ENCODE results near the gene ITPRIP. TPM values are rescaled to one million over a fixed set of nuclear protein-coding genes. Genes with fewer than 3 reads are reported as not detected.

The ITPRIP gene
- total RNA-seq, 4 donors from 2014 or later, result 22.6 to 58.2 (median 39.9) TPM

DNA sequence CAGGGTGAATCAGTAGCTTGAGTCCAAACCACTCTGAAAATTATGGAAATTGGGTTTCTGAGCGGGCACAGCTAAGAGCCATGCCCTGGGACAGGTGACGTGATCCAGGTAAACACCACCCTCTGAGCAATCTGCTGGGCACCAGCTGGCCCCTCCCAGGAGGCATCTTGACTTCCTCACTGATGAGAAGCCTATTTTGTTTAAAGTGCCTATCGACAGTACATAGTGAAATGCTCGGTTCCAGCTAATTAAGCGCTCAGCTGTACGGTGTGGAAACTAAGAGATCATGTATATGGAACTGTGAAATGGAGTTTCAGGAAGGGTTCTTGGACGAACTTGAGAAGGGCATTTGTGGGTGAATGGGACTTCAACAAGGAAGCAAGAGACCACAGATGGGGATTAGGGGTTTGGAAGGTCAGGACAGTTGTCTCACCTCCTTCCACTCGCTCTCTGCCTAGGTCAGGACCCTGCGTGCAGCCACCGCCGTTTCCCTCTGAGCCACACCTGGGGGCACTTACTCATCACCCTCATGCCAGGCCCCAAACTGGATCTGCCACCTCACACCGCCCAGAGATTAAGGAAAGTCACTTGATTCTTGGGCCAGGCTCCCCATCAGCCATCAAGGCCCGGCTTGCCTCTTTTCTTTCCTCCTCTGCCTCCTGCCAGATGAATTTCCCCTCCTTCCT is 3.2 kb downstream of the ITPRIP start:
- Histone ChIP-seq H3K36me3 (no peaks in the 10 kb centered on the region), H3K27ac (peak overlapping the region; percentile 11 to 98 (median 71)), H3K4me3 (peak overlapping the region in 1 of 4 donors; percentile 7), H3K27me3 (no peaks in the 10 kb centered on the region), H3K4me1 (peaks cover 3 to 81% (median 61%) of the 10 kb centered on the region in 4 donors), H3K9me3 (no peaks in the 10 kb centered on the region)
- WGBS, 2 donors, result 84 to 86% methylated on average over 13 of the region's 13 CpGs
- no peak for DNase-seq (ENCODE audit: low spot score in 2 of 2)
- TF ChIP-seq POLR2A (IDR thresholded peaks at IDR 0.05) (no peak), EP300 (IDR thresholded peaks at IDR 0.05) (no peak)
- TF ChIP-seq, protein P1, sequence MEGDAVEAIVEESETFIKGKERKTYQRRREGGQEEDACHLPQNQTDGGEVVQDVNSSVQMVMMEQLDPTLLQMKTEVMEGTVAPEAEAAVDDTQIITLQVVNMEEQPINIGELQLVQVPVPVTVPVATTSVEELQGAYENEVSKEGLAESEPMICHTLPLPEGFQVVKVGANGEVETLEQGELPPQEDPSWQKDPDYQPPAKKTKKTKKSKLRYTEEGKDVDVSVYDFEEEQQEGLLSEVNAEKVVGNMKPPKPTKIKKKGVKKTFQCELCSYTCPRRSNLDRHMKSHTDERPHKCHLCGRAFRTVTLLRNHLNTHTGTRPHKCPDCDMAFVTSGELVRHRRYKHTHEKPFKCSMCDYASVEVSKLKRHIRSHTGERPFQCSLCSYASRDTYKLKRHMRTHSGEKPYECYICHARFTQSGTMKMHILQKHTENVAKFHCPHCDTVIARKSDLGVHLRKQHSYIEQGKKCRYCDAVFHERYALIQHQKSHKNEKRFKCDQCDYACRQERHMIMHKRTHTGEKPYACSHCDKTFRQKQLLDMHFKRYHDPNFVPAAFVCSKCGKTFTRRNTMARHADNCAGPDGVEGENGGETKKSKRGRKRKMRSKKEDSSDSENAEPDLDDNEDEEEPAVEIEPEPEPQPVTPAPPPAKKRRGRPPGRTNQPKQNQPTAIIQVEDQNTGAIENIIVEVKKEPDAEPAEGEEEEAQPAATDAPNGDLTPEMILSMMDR (IDR thresholded peaks at IDR 0.05), result no peak

DNA sequence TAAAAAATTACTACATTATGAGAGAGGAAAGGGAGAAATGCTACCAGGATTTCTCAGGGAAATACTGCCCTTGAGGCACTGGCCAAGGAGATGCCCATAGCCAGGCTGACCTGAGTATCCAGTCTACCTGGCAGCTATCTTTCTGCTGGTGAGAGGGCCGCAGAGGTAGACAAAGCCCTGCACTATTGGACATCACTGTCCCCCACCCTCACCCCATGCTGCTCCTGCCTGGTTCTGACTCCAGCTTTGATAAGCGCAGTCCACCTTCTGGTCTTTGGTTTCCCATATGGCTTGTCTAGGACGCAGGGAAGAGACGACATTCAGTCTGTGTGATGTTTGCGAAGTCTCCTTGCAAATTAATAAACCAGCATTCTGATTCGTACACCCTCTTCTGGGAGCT is 3.7 kb downstream of the ITPRIP start:
- TF ChIP-seq EP300 (IDR thresholded peaks at IDR 0.05), result no peak
- no peak for DNase-seq (ENCODE audit: low spot score in 2 of 2)
- H3K36me3 ChIP-seq, result no peaks in the 10 kb centered on the region
- H3K9me3 ChIP-seq, result no peaks in the 10 kb centered on the region
- no peak overlapping the region for H3K4me3 ChIP-seq
- 89 to 97% methylated on average over 6 of the region's 6 CpGs for WGBS, 2 donors
- peak overlapping the region in 3 of 4 donors; percentile 45 to 98 (median 97) for H3K27ac ChIP-seq
- H3K4me1 ChIP-seq, result peaks cover 3 to 81% (median 65%) of the 10 kb centered on the region in 4 donors
- H3K27me3 ChIP-seq, result no peaks in the 10 kb centered on the region

DNA sequence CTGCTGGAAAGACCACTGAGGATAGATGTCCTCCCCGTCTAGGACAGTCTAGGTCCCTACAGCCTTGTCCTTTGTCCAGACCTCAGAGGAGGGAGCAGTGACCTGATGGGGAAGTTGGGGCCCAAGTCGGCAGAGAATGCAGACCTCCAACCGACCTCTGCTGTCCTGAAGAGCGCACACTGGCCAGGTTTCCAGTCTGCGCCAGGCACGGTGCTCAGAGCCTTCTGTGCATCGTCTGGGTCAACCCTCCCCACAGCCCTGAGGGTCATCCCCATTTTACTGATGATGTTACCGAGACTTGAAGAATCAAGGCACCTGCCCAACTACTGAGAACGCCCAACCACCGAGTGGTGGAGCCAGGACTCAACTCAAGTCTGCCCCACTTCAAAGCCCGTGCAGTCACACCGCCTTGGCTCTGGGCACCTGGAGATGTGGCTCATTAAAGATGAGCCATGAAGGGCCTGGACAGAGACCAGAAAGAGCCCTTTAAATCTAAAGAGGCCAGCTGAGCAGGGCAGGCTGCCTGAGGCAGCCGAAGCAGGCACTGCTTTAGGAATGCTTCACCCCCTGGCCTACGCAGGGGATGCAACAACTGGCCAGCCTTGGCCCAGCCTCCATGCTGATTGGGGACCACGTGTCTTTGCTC is 4.4 kb downstream of the ITPRIP start:
- Histone ChIP-seq H3K36me3 (no peaks in the 10 kb centered on the region), H3K27me3 (no peaks in the 10 kb centered on the region), H3K4me3 (no peak overlapping the region), H3K4me1 (peaks cover 3 to 82% (median 72%) of the 10 kb centered on the region in 4 donors), H3K27ac (peak overlapping the region; percentile 79 to 98 (median 92)), H3K9me3 (no peaks in the 10 kb centered on the region)
- WGBS, 2 donors, result 58 to 63% methylated on average over 15 of the region's 15 CpGs
- DNase-seq (ENCODE audit: low spot score in 2 of 2), result no peak
- no peak for TF ChIP-seq EP300 (IDR thresholded peaks at IDR 0.05)
- no peak for TF ChIP-seq POLR2A (IDR thresholded peaks at IDR 0.05)
- TF ChIP-seq, protein P1 (IDR thresholded peaks at IDR 0.05), result no peak

DNA sequence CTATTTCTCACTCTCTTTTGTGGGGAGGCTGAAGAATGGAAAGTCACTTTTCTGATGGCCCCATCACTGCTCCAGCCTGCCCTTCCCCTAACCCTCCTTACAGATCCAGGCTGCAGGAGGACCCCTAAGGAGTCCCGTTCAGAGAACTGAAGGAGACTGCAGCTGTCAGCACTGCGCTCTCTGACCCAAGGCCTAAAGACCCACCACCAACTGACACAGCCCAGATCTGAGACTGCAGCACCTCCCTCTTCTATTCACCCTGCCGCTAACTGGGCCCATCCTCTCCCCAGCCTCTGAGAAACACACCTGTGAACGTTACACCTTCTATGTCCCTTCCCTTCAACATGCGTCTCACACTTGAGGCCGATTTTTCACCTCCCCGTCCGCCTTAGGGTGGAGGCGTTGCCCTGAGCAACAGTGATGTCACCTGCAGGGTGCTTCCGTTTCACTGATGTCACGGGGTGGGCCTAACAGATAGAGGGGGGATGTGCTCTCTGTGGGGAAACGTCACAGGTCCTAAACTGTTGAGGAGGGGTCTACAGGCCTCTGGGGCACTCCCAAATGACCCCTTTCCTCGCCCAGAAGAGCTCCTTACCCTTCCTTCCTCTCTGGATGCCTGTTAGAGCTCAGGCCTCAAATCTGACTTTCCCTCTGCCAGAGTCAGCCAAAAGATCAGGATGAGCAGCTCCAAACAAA is 5.1 kb downstream of the ITPRIP start:
- Histone ChIP-seq H3K4me1 (peaks cover 3 to 89% (median 79%) of the 10 kb centered on the region in 4 donors), H3K27ac (peak overlapping the region; percentile 79 to 98 (median 92)), H3K4me3 (no peak overlapping the region), H3K9me3 (no peaks in the 10 kb centered on the region), H3K27me3 (no peaks in the 10 kb centered on the region), H3K36me3 (no peaks in the 10 kb centered on the region)
- DNase-seq (ENCODE audit: low spot score in 2 of 2), result no peak
- 69 to 81% methylated on average over 12 to 13 of the region's 13 CpGs for WGBS, 2 donors
- TF ChIP-seq EP300 (IDR thresholded peaks at IDR 0.05), result no peak
- peak in 1 of 2 donors; percentile 12 for TF ChIP-seq POLR2A (IDR thresholded peaks at IDR 0.05)

DNA sequence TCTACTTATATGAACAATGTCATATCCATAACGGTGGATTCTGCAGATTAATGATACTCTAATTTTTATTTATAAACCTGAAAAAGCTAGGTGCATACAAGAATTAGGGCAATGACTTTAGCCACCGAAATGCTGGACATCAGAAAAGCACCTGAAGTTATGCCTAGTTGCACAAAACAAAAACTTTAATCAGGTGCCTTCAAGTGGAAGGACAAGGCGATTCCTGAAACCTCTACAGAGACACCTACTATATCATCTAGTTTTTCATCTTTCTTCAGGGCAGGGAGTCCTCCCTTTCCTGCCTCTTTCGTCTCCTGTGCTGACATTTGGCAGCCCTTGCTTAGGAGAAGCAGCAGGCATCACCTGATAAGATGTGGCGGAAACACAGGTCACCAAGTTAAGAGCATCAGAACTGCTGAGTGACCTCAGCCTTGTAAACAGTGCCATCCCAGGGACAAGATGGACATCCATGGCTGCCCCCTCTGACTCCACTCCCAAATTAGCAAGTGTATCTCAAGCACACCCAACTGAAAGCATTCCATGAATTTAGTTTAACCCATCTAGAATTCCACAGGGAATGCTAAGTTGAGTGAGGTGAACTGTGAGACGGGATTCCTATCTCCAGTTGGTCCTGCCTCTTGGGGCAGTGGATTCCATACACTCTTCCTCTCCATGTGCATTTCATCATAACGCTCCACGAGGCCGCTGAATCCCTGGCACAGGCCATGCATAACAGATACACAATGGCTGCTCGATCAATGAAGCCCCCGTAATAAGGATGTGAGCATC is 5.8 kb downstream of the ITPRIP start:
- H3K4me3 ChIP-seq, result no peak overlapping the region
- peaks cover 3 to 96% (median 86%) of the 10 kb centered on the region in 4 donors for H3K4me1 ChIP-seq
- no peak for TF ChIP-seq EP300 (IDR thresholded peaks at IDR 0.05)
- no peak for TF ChIP-seq POLR2A (IDR thresholded peaks at IDR 0.05)
- TF ChIP-seq, protein P1 (IDR thresholded peaks at IDR 0.05), result no peak
- H3K27ac ChIP-seq, result peak overlapping the region; percentile 79 to 98 (median 92)
- DNase-seq (ENCODE audit: low spot score in 2 of 2), result no peak
- no peaks in the 10 kb centered on the region for H3K9me3 ChIP-seq
- H3K27me3 ChIP-seq, result no peaks in the 10 kb centered on the region
- H3K36me3 ChIP-seq, result no peaks in the 10 kb centered on the region
- 71 to 79% methylated on average over 11 of the region's 11 CpGs for WGBS, 2 donors

Data from tibial nerve (tissue), 4 donors.